Measurements from ENCODE around the gene ECE1. TPM values are rescaled to one million over a fixed set of nuclear protein-coding genes. Genes with fewer than 3 reads are reported as not detected.

Gene ECE1
- total and polyA plus RNA-seq, 2 of the 8 experiments (the other 6 are each of a cell fraction or from before 2014, with no cell fraction given), result 21.4 to 36.8 TPM

DNA sequence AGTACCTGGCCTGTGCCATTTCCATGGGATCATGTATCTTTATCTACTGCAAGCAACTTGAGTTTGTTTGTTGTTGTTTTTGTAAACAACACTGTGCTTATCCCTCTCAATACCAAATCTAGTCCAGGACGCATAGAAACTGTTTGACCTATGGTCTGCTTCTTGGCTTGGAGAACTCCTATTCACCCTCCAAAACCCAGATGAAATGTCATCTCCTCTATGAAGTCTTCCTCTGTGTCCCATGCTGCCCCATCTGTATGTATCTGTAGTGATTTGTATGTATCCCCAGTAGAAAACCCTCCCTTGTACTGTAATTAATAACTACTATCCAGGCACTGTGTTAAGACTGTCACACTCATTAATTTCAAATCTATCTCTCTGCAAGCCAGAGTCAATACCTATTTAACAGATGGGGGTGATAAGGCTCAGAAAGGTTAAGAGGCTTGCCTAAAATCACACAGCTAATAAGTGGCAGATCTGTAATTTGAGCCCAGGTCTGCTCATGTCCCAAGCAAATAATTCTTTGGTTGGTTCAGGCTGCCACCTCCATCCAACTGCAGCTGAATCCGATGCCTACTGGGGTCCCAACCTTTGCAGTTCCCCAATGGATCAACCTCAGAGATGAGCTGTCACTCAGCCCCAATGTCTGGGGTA lies 24.6 kb upstream of the ECE1 start:
- no peaks in the 10 kb centered on the region for H4K20me1 ChIP-seq (replicated peaks in 1 of 2; ENCODE audit: control insufficient read depth in 1 of 2, insufficient read depth in 2 of 2, low read length in 2 of 2)
- no peak overlapping the region for H4K8ac ChIP-seq (ENCODE audit: extremely low read depth, insufficient read depth, low read length)
- peak overlapping the region; percentile 38 for H4K91ac ChIP-seq (replicated peaks; ENCODE audit: insufficient read length, low read length)
- FAIRE-seq (peak; percentile 19), DNase-seq (ENCODE audit: low read depth in 1 of 2, low spot score in 2 of 2) (no peak)
- no peak overlapping the region for H2BK15ac ChIP-seq (ENCODE audit: low read length)
- CTCF ChIA-PET (ENCODE audit: partially characterized antibody), result interaction anchor here (1.4 to 13.2 kb wide), 5 partner anchors 9 to 60 kb away, joined by 4 to 168 read pairs (median 49); no protein-coding TSS in a partner anchor
- H3K14ac ChIP-seq (ENCODE audit: insufficient read length), result no peak overlapping the region
- no peaks in the 10 kb centered on the region; a peak in 1 of 7 replicates for H3K27me3 ChIP-seq (replicated peaks in 1 of 4; ENCODE audit: control insufficient read depth in 3 of 4, extremely low read depth in 1 of 4, insufficient read depth in 3 of 4, low read length in 3 of 4)
- WGBS, 2 experiments (ENCODE audit: extremely low coverage in 1 of 2, insufficient coverage in 1 of 2, insufficient read length in 1 of 2, insufficient replicate concordance in 2 of 2, low coverage in 1 of 2, low lambda C conversion rate in 2 of 2, missing lambda C conversion rate in 1 of 2), result 76% methylated on average over 2 of the region's 2 CpGs; no CpG with 5 or more reads in 1 of the 2 experiments
- TF ChIP-seq HDAC2 (IDR thresholded peaks at IDR 0.05; ENCODE audit: borderline replicate concordance in 1 of 2, low read depth in 2 of 2, low read length in 2 of 2) (no peak), SIRT6 (IDR thresholded peaks at IDR 0.05; ENCODE audit: low read length) (no peak), GTF2F1 (IDR thresholded peaks at IDR 0.05; ENCODE audit: borderline replicate concordance, low read depth, low read length) (no peak)
- no peak overlapping the region for H3K4me3 ChIP-seq (ENCODE audit: extremely low read depth in 1 of 4, insufficient read depth in 2 of 4, low read depth in 3 of 4, low read length in 4 of 4)
- POLR2A ChIA-PET (ENCODE audit: partially characterized antibody), result interaction anchor here (1.0 to 2.0 kb wide), 3 partner anchors 16 to 30 kb away, joined by 3 to 8 read pairs (median 3); no protein-coding TSS in a partner anchor
- H3K27ac ChIP-seq (ENCODE audit: low read depth, low read length), result no peak overlapping the region
- H3K23ac ChIP-seq (ENCODE audit: insufficient read length), result no peak overlapping the region
- H2BK20ac ChIP-seq (ENCODE audit: low read length), result 0 out of 2 replicates have a peak overlapping the region, but pooled peaks have one; percentile 0
- no peak overlapping the region for H2AK5ac ChIP-seq (ENCODE audit: low read depth, low read length)
- H4K5ac ChIP-seq (ENCODE audit: insufficient read length, low read depth, low read length), result no peak overlapping the region
- H3K4me1 ChIP-seq (replicated peaks in 1 of 4; ENCODE audit: control insufficient read depth in 3 of 4, insufficient read depth in 4 of 4, low read length in 3 of 4), result peaks cover 14 to 47% (median 16%) of the 10 kb centered on the region in 4 experiments
- no peaks in the 10 kb centered on the region for H3K23me2 ChIP-seq (ENCODE audit: low read depth, low read length)
- H3K18ac ChIP-seq (ENCODE audit: extremely low read depth, low read length), result no peak overlapping the region
- peaks cover 0 to 3% of the 10 kb centered on the region in 2 experiments; a peak in 1 of 4 replicates for H3K79me2 ChIP-seq (ENCODE audit: control insufficient read depth in 1 of 2, insufficient read depth in 2 of 2, low read length in 2 of 2)
- H3K9ac ChIP-seq (replicated peaks in 1 of 4; ENCODE audit: extremely low read depth in 1 of 4, low read depth in 3 of 4, low read length in 3 of 4), result no peak overlapping the region
- H3K79me1 ChIP-seq (ENCODE audit: low read depth, low read length), result peaks cover 12% of the 10 kb centered on the region
- H3K4ac ChIP-seq (replicated peaks; ENCODE audit: insufficient read length, low read depth, low read length), result no peak overlapping the region
- H2BK5ac ChIP-seq (ENCODE audit: low read depth, low read length), result peak overlapping the region; percentile 3; the same call in 1 of the 2 replicates
- no peaks in the 10 kb centered on the region; a peak in 1 of 4 replicates for H3K9me3 ChIP-seq (ENCODE audit: insufficient read depth in 2 of 2, low read depth in 1 of 2, low read length in 1 of 2)
- no peak overlapping the region for H3K56ac ChIP-seq (replicated peaks; ENCODE audit: insufficient read length, low read depth, low read length)
- no peaks in the 10 kb centered on the region for H3K36me3 ChIP-seq (ENCODE audit: control insufficient read depth in 2 of 4, insufficient read depth in 4 of 4, low read length in 3 of 4)
- no peak overlapping the region for H2BK120ac ChIP-seq (replicated peaks; ENCODE audit: low read depth, low read length)
- H3K4me2 ChIP-seq (ENCODE audit: insufficient read depth in 1 of 2, low read depth in 2 of 2, low read length in 2 of 2), result peak overlapping the region in 1 of 2 experiments; percentile 48; a peak in 2 of 4 replicates
- H2AFZ ChIP-seq (ENCODE audit: low read length), result no peak overlapping the region
- H2BK12ac ChIP-seq (ENCODE audit: low read depth, low read length), result peak overlapping the region; percentile 27; the same call in 1 of the 2 replicates
